Parathyroid adenoma (tissue), 2 donors: ENCODE results near the gene MYO16.

Source experiments
- H2AFZ ChIP-seq: fragments of 300-600 bp; sonication (generic); one replicate; pipeline ENCODE4 v1.7.0; 2017; ENCODE audit warnings: antibody characterized with exemption, mild to moderate bottlenecking
- H3K27ac ChIP-seq: fragments of 300-600 bp; sonication (generic); one replicate; pipeline ENCODE4 v1.7.0; 2017
- H3K27me3 ChIP-seq: fragments of 300-600 bp; sonication (generic); one replicate; pipeline ENCODE4 v1.7.0; 2017; ENCODE audit warnings: low read length; ENCODE audit not compliant: control insufficient read depth, insufficient read depth
- H3K36me3 ChIP-seq: fragments of 300-600 bp; sonication (generic); one replicate; pipeline ENCODE4 v1.7.0; 2017; ENCODE audit warnings: low read length; ENCODE audit not compliant: control insufficient read depth, insufficient read depth
- H3K4me1 ChIP-seq: fragments of 300-600 bp; sonication (generic); one replicate; pipeline ENCODE4 v1.7.0; 2017; ENCODE audit warnings: control low read depth
- H3K4me2 ChIP-seq: fragments of 300-600 bp; sonication (generic); one replicate; pipeline ENCODE4 v1.7.0; 2017; ENCODE audit warnings: low read length
- H3K4me3 ChIP-seq: fragments of 300-600 bp; sonication (generic); one replicate; pipeline ENCODE4 v1.7.0; 2017; ENCODE audit warnings: low read depth, low read length
- H3K79me2 ChIP-seq: fragments of 300-600 bp; sonication (generic); one replicate; pipeline ENCODE4 v1.7.0; 2017; ENCODE audit warnings: control low read depth
- H3K9ac ChIP-seq: fragments of 300-600 bp; sonication (generic); one replicate; pipeline ENCODE4 v1.7.0; 2017; ENCODE audit warnings: mild to moderate bottlenecking
- H3K9me3 ChIP-seq: fragments of 300-600 bp; sonication (generic); one replicate; pipeline ENCODE4 v1.7.0; 2017; ENCODE audit warnings: low read length; ENCODE audit not compliant: control insufficient read depth
- CTCF ChIP-seq: fragments of 300-600 bp; sonication (generic); IDR thresholded peaks from one replicate; pipeline ENCODE4 v1.7.0; 2017; ENCODE audit warnings: antibody characterized with exemption, mild to moderate bottlenecking
- donor health status: primary hyperparathyroidism.

The MYO16 gene

GRCh38 chr13:109227344-109227940 is 598.0 kb downstream of the MYO16 start:
- Histone ChIP-seq H3K9me3 (no peaks in the 10 kb centered on the region), H3K4me2 (no peak overlapping the region), H3K4me1 (no peaks in the 10 kb centered on the region), H3K4me3 (no peak overlapping the region), H3K9ac (no peak overlapping the region), H3K27me3 (no peaks in the 10 kb centered on the region), H3K36me3 (no peaks in the 10 kb centered on the region), H3K27ac (no peak overlapping the region), H2AFZ (no peak overlapping the region), H3K79me2 (no peaks in the 10 kb centered on the region)
- TF ChIP-seq CTCF, result no peak

- TF ChIP-seq CTCF, result no peak
- Histone ChIP-seq H3K9me3 (no peaks in the 10 kb centered on the region), H3K4me3 (no peak overlapping the region)
Measured at GRCh38 chr13:109228211-109228610, 598.8 kb downstream of the MYO16 start.

GRCh38 chr13:109231888-109232287 is 602.5 kb downstream of the MYO16 start:
- Histone ChIP-seq H3K36me3 (no peaks in the 10 kb centered on the region), H3K27ac (no peak overlapping the region), H3K9me3 (no peaks in the 10 kb centered on the region), H3K27me3 (no peaks in the 10 kb centered on the region), H3K79me2 (no peaks in the 10 kb centered on the region), H3K4me3 (no peak overlapping the region), H3K4me1 (no peaks in the 10 kb centered on the region), H3K9ac (no peak overlapping the region), H3K4me2 (no peak overlapping the region), H2AFZ (no peak overlapping the region)
- TF ChIP-seq CTCF, result no peak

More at GRCh38 chr13:109228211-109228610, 598.8 kb downstream of the MYO16 start:
- H3K4me1 ChIP-seq, result no peaks in the 10 kb centered on the region
- H2AFZ ChIP-seq, result no peak overlapping the region
- no peak overlapping the region for H3K9ac ChIP-seq
- H3K27ac ChIP-seq, result no peak overlapping the region
- no peaks in the 10 kb centered on the region for H3K27me3 ChIP-seq
- H3K4me2 ChIP-seq, result no peak overlapping the region
- no peaks in the 10 kb centered on the region for H3K36me3 ChIP-seq
- H3K79me2 ChIP-seq, result no peaks in the 10 kb centered on the region

- H3K4me1 ChIP-seq, result no peaks in the 10 kb centered on the region
- no peak overlapping the region for H3K9ac ChIP-seq
- no peak for TF ChIP-seq CTCF
- H3K4me3 ChIP-seq, result no peak overlapping the region
- no peaks in the 10 kb centered on the region for H3K79me2 ChIP-seq
- no peaks in the 10 kb centered on the region for H3K9me3 ChIP-seq
- no peaks in the 10 kb centered on the region for H3K27me3 ChIP-seq
- H3K27ac ChIP-seq, result no peak overlapping the region
- no peaks in the 10 kb centered on the region for H3K36me3 ChIP-seq
- H2AFZ ChIP-seq, result no peak overlapping the region
- H3K4me2 ChIP-seq, result no peak overlapping the region
Measured at GRCh38 chr13:109233293-109233692, 603.9 kb downstream of the MYO16 start.

GRCh38 chr13:109235901-109236300 is 606.5 kb downstream of the MYO16 start:
- no peaks in the 10 kb centered on the region for H3K79me2 ChIP-seq
- no peak for TF ChIP-seq CTCF
- no peak overlapping the region for H3K9ac ChIP-seq
- no peaks in the 10 kb centered on the region for H3K36me3 ChIP-seq
- no peaks in the 10 kb centered on the region for H3K27me3 ChIP-seq
- H3K9me3 ChIP-seq, result no peaks in the 10 kb centered on the region
- H3K27ac ChIP-seq, result no peak overlapping the region
- no peak overlapping the region for H2AFZ ChIP-seq
- H3K4me3 ChIP-seq, result no peak overlapping the region
- no peak overlapping the region for H3K4me2 ChIP-seq
- H3K4me1 ChIP-seq, result no peaks in the 10 kb centered on the region
